Measurements from ENCODE around the gene SLC13A4.

The SLC13A4 gene

GRCh38 chr7:135718794-135719437, 9.1 kb downstream of the SLC13A4 start:
- H3K27ac ChIP-seq (ENCODE audit: insufficient read depth in 1 of 2, low read depth in 1 of 2, low read length in 2 of 2, poor library complexity in 1 of 2, severe bottlenecking in 2 of 2), result no peak overlapping the region
- H3K27me3 ChIP-seq (replicated peaks in 2 of 5; ENCODE audit: control insufficient read depth in 4 of 5, insufficient read depth in 5 of 5, low read length in 4 of 5), result no peaks in the 10 kb centered on the region
- DNase-seq, result no peak
- 94% methylated on average over 6 of the region's 7 CpGs for WGBS (ENCODE audit: insufficient coverage)
- no peaks in the 10 kb centered on the region for H3K36me3 ChIP-seq (ENCODE audit: control insufficient read depth in 4 of 4, insufficient read depth in 4 of 4, low read length in 3 of 4)
- H3K4me1 ChIP-seq (ENCODE audit: control extremely low read depth in 1 of 4, control insufficient read depth in 4 of 4, insufficient read depth in 4 of 4, low read length in 3 of 4), result no peaks in the 10 kb centered on the region
- CTCF ChIA-PET, result interaction anchor here (1.1 to 1.3 kb wide), 3 partner anchors 8 to 47 kb away, joined by 3 read pairs; no protein-coding TSS in a partner anchor
- no peaks in the 10 kb centered on the region for H3K9me3 ChIP-seq (ENCODE audit: control extremely low read depth in 1 of 5, control insufficient read depth in 4 of 5, insufficient read depth in 2 of 5, low read depth in 1 of 5, low read length in 4 of 5)
- H3K4me3 ChIP-seq (ENCODE audit: control insufficient read depth in 1 of 7, extremely low read depth in 1 of 7, insufficient read depth in 4 of 7, low read depth in 2 of 7, low read length in 6 of 7), result no peak overlapping the region
- POLR2A ChIA-PET, result interaction anchor here (0.7 kb wide), 1 partner anchor 223 kb away, joined by 3 read pairs; no protein-coding TSS in a partner anchor

DNA sequence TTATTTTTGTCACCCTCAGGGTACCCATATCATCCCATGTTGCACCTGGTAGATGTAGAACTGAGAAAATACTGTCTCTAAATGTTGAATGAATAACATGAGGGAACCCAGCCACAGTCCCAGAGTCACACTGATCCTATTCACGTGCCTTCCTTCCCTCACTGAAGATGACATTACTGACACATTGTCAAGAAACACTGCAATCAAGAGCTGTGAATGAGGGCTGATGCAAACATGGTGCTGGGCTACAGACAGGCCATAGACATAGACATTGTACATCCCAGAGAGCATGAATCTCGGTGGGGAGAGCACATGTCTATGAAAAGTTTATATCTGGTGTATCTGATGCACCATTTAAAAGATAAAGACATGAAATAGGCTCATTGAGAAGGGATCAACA, 9.8 kb downstream of the SLC13A4 start:
- CTCF ChIA-PET, result interaction anchor here (1.1 to 1.3 kb wide), 2 partner anchors 14 to 46 kb away, joined by 3 read pairs; no protein-coding TSS in a partner anchor
- DNase-seq, result no peak
- POLR2A ChIA-PET, result no interaction called here

DNA sequence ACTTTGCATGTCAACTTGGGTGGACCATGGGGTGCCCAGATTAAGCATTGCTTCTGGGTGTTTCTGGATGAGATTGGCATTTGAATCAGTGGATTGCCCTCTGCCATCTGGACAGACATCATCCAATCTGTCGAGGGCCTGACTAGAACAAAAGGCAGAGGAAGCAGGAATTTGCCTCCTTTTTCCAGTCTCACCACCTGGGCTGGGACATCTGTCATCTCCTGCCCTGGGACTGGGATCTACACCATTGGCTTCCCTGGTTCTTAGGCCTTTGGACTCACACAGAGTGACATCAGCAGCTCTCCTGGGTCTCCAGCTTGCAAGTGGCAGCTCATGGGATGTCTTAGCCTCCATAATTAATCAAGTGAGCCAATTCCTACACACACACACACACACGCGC, 10.3 kb downstream of the SLC13A4 start:
- CTCF ChIA-PET, result interaction anchor here (1.3 kb wide), 1 partner anchor 13 kb away, joined by 3 read pairs; no protein-coding TSS in a partner anchor
- no peaks in the 10 kb centered on the region for H3K4me1 ChIP-seq (ENCODE audit: control extremely low read depth in 1 of 4, control insufficient read depth in 4 of 4, insufficient read depth in 4 of 4, low read length in 3 of 4)
- H3K27me3 ChIP-seq (replicated peaks in 2 of 5; ENCODE audit: control insufficient read depth in 4 of 5, insufficient read depth in 5 of 5, low read length in 4 of 5), result no peaks in the 10 kb centered on the region
- no peaks in the 10 kb centered on the region for H3K36me3 ChIP-seq (ENCODE audit: control insufficient read depth in 4 of 4, insufficient read depth in 4 of 4, low read length in 3 of 4)
- H3K4me3 ChIP-seq (ENCODE audit: control insufficient read depth in 1 of 7, extremely low read depth in 1 of 7, insufficient read depth in 4 of 7, low read depth in 2 of 7, low read length in 6 of 7), result no peak overlapping the region
- DNase-seq, result no peak
- H3K9me3 ChIP-seq (ENCODE audit: control extremely low read depth in 1 of 5, control insufficient read depth in 4 of 5, insufficient read depth in 2 of 5, low read depth in 1 of 5, low read length in 4 of 5), result no peaks in the 10 kb centered on the region
- H3K27ac ChIP-seq (ENCODE audit: insufficient read depth in 1 of 2, low read depth in 1 of 2, low read length in 2 of 2, poor library complexity in 1 of 2, severe bottlenecking in 2 of 2), result no peak overlapping the region
- 88% methylated on average over 1 of the region's 3 CpGs for WGBS (ENCODE audit: insufficient coverage)
- POLR2A ChIA-PET, result no interaction called here

More for the DNA sequence above, 9.8 kb downstream of the SLC13A4 start:
- 100% methylated on average over 2 of the region's 2 CpGs for WGBS (ENCODE audit: insufficient coverage)
- no peaks in the 10 kb centered on the region for H3K27me3 ChIP-seq (replicated peaks in 2 of 5; ENCODE audit: control insufficient read depth in 4 of 5, insufficient read depth in 5 of 5, low read length in 4 of 5)
- no peak overlapping the region for H3K4me3 ChIP-seq (ENCODE audit: control insufficient read depth in 1 of 7, extremely low read depth in 1 of 7, insufficient read depth in 4 of 7, low read depth in 2 of 7, low read length in 6 of 7)
- no peaks in the 10 kb centered on the region for H3K9me3 ChIP-seq (ENCODE audit: control extremely low read depth in 1 of 5, control insufficient read depth in 4 of 5, insufficient read depth in 2 of 5, low read depth in 1 of 5, low read length in 4 of 5)
- no peak overlapping the region for H3K27ac ChIP-seq (ENCODE audit: insufficient read depth in 1 of 2, low read depth in 1 of 2, low read length in 2 of 2, poor library complexity in 1 of 2, severe bottlenecking in 2 of 2)
- no peaks in the 10 kb centered on the region for H3K4me1 ChIP-seq (ENCODE audit: control extremely low read depth in 1 of 4, control insufficient read depth in 4 of 4, insufficient read depth in 4 of 4, low read length in 3 of 4)
- H3K36me3 ChIP-seq (ENCODE audit: control insufficient read depth in 4 of 4, insufficient read depth in 4 of 4, low read length in 3 of 4), result no peaks in the 10 kb centered on the region

DNA sequence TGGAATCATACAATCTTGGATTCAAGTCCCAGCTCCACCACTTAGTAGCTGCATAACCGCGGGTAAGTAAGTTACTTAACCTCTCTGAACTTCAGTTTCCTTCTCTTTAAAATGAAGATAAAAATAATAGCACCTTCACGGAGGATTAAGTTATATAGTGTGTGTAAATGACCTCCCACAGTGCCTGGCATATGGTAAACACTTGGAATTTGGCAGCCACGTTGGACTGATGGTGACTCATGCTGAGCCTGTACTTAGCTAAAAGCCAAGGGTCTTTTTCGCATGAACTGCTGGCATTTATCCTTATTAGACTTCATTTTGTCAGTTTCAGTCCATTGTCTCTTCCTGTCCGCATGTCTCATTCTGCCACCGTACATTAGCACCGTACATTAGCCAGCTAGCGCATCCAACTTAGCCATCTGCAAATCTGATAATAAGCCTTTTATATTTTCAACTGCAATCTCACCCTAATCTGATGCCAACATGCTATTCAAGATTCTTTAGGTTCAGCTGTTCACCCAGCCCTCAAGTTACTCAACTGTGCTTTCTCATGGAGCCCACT, 11.2 kb downstream of the SLC13A4 start:
- ChIA-PET CTCF (no interaction called here), POLR2A (no interaction called here)
- H3K36me3 ChIP-seq (ENCODE audit: control insufficient read depth in 4 of 4, insufficient read depth in 4 of 4, low read length in 3 of 4), result no peaks in the 10 kb centered on the region
- H3K9me3 ChIP-seq (ENCODE audit: control extremely low read depth in 1 of 5, control insufficient read depth in 4 of 5, insufficient read depth in 2 of 5, low read depth in 1 of 5, low read length in 4 of 5), result no peaks in the 10 kb centered on the region
- no peak overlapping the region for H3K4me3 ChIP-seq (ENCODE audit: control insufficient read depth in 1 of 7, extremely low read depth in 1 of 7, insufficient read depth in 4 of 7, low read depth in 2 of 7, low read length in 6 of 7)
- H3K27ac ChIP-seq (ENCODE audit: insufficient read depth in 1 of 2, low read depth in 1 of 2, low read length in 2 of 2, poor library complexity in 1 of 2, severe bottlenecking in 2 of 2), result no peak overlapping the region
- DNase-seq, result no peak
- H3K4me1 ChIP-seq (ENCODE audit: control extremely low read depth in 1 of 4, control insufficient read depth in 4 of 4, insufficient read depth in 4 of 4, low read length in 3 of 4), result no peaks in the 10 kb centered on the region
- whole genome bisulfite sequencing (ENCODE audit: insufficient coverage), result 95% methylated on average over 5 of the region's 9 CpGs
- H3K27me3 ChIP-seq (replicated peaks in 2 of 5; ENCODE audit: control insufficient read depth in 4 of 5, insufficient read depth in 5 of 5, low read length in 4 of 5), result no peaks in the 10 kb centered on the region

GRCh38 chr7:135715673-135716072, 12.3 kb downstream of the SLC13A4 start:
- H3K36me3 ChIP-seq (ENCODE audit: control insufficient read depth in 4 of 4, insufficient read depth in 4 of 4, low read length in 3 of 4), result no peaks in the 10 kb centered on the region
- no peaks in the 10 kb centered on the region for H3K27me3 ChIP-seq (replicated peaks in 2 of 5; ENCODE audit: control insufficient read depth in 4 of 5, insufficient read depth in 5 of 5, low read length in 4 of 5)
- H3K27ac ChIP-seq (ENCODE audit: insufficient read depth in 1 of 2, low read depth in 1 of 2, low read length in 2 of 2, poor library complexity in 1 of 2, severe bottlenecking in 2 of 2), result no peak overlapping the region
- no peaks in the 10 kb centered on the region for H3K9me3 ChIP-seq (ENCODE audit: control extremely low read depth in 1 of 5, control insufficient read depth in 4 of 5, insufficient read depth in 2 of 5, low read depth in 1 of 5, low read length in 4 of 5)
- POLR2A ChIA-PET, result no interaction called here
- no peaks in the 10 kb centered on the region for H3K4me1 ChIP-seq (ENCODE audit: control extremely low read depth in 1 of 4, control insufficient read depth in 4 of 4, insufficient read depth in 4 of 4, low read length in 3 of 4)
- CTCF ChIA-PET, result no interaction called here
- no CpG with 5 or more reads among the region's 1 CpG for WGBS (ENCODE audit: insufficient coverage)
- no peak for DNase-seq
- no peak overlapping the region for H3K4me3 ChIP-seq (ENCODE audit: control insufficient read depth in 1 of 7, extremely low read depth in 1 of 7, insufficient read depth in 4 of 7, low read depth in 2 of 7, low read length in 6 of 7)

DNA sequence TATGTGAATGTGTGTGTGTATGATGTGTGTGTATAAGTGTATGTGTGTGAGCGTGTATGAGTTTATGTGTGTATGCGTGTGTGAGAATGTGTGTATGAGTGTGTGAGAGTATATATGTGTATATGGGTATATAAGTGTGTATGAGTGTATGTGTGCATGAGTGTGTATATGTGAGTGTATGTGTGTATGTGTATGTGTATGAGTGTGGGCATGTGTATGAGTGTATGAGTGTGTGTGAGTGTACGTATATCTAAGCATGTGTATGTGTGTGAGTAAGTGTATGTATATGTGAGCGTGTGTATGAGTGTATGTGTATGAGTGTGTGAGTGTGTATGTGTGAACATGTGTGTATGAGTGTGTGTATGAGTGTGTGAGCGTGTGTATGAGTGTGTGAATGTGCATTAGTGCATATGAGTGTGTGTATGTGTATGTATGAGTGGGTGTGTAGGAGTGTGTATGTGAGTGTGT, 12.9 kb downstream of the SLC13A4 start:
- ChIA-PET CTCF (no interaction called here), POLR2A (no interaction called here)
- WGBS (ENCODE audit: insufficient coverage), result 99% methylated on average over 5 of the region's 5 CpGs
- Histone ChIP-seq H3K4me1 (ENCODE audit: control extremely low read depth in 1 of 4, control insufficient read depth in 4 of 4, insufficient read depth in 4 of 4, low read length in 3 of 4) (no peaks in the 10 kb centered on the region), H3K36me3 (ENCODE audit: control insufficient read depth in 4 of 4, insufficient read depth in 4 of 4, low read length in 3 of 4) (no peaks in the 10 kb centered on the region), H3K27me3 (replicated peaks in 2 of 5; ENCODE audit: control insufficient read depth in 4 of 5, insufficient read depth in 5 of 5, low read length in 4 of 5) (no peaks in the 10 kb centered on the region), H3K4me3 (ENCODE audit: control insufficient read depth in 1 of 7, extremely low read depth in 1 of 7, insufficient read depth in 4 of 7, low read depth in 2 of 7, low read length in 6 of 7) (no peak overlapping the region), H3K27ac (ENCODE audit: insufficient read depth in 1 of 2, low read depth in 1 of 2, low read length in 2 of 2, poor library complexity in 1 of 2, severe bottlenecking in 2 of 2) (no peak overlapping the region), H3K9me3 (ENCODE audit: control extremely low read depth in 1 of 5, control insufficient read depth in 4 of 5, insufficient read depth in 2 of 5, low read depth in 1 of 5, low read length in 4 of 5) (no peaks in the 10 kb centered on the region)
- no peak for DNase-seq

GRCh38 chr7:135714534-135715009, 13.4 kb downstream of the SLC13A4 start:
- no peaks in the 10 kb centered on the region for H3K36me3 ChIP-seq (ENCODE audit: control insufficient read depth in 4 of 4, insufficient read depth in 4 of 4, low read length in 3 of 4)
- WGBS (ENCODE audit: insufficient coverage), result 98% methylated on average over 18 of the region's 20 CpGs
- no peak for DNase-seq
- POLR2A ChIA-PET, result no interaction called here
- H3K4me3 ChIP-seq (ENCODE audit: control insufficient read depth in 1 of 7, extremely low read depth in 1 of 7, insufficient read depth in 4 of 7, low read depth in 2 of 7, low read length in 6 of 7), result no peak overlapping the region
- CTCF ChIA-PET, result no interaction called here
- H3K4me1 ChIP-seq (ENCODE audit: control extremely low read depth in 1 of 4, control insufficient read depth in 4 of 4, insufficient read depth in 4 of 4, low read length in 3 of 4), result no peaks in the 10 kb centered on the region
- no peaks in the 10 kb centered on the region for H3K27me3 ChIP-seq (replicated peaks in 2 of 5; ENCODE audit: control insufficient read depth in 4 of 5, insufficient read depth in 5 of 5, low read length in 4 of 5)
- no peaks in the 10 kb centered on the region for H3K9me3 ChIP-seq (ENCODE audit: control extremely low read depth in 1 of 5, control insufficient read depth in 4 of 5, insufficient read depth in 2 of 5, low read depth in 1 of 5, low read length in 4 of 5)
- H3K27ac ChIP-seq (ENCODE audit: insufficient read depth in 1 of 2, low read depth in 1 of 2, low read length in 2 of 2, poor library complexity in 1 of 2, severe bottlenecking in 2 of 2), result no peak overlapping the region

All from common myeloid progenitor, CD34-positive (primary cell).